ENCODE results near the gene TACC2.

- no peak for TF ChIP-seq CTCF (IDR thresholded peaks at IDR 0.05 in 4 of 5, conservative IDR thresholded peaks at IDR 0.05 in 1 of 5)
- TF ChIP-seq POLR2A (IDR thresholded peaks at IDR 0.05) = no peak
Measured at GRCh38 chr10:122068844-122069243, 79.9 kb downstream of the TACC2 start.

All from gastrocnemius medialis (tissue), 4 donors.